Mesothelial cell of epicardium (in vitro differentiated cells): ENCODE measurements around the gene CCDC51. TPM values are rescaled to one million over a fixed set of nuclear protein-coding genes. Genes with fewer than 3 reads are reported as not detected.

Experiments
- DNase-seq, 2 experiments: peaks; one replicate each; pipeline ENCODE4 v3.0.0; 2021; ENCODE audit warnings: low spot score in 2 of 2; ENCODE audit not compliant: unreplicated experiment in 2 of 2
- H3K27ac Mint-ChIP-seq: 2 replicates; pipeline ENCODE4 v1.8.0; 2021; ENCODE audit warnings: mixed read lengths
- H3K27me3 Mint-ChIP-seq: 2 replicates; pipeline ENCODE4 v1.8.0; 2021; ENCODE audit warnings: low read depth, mixed read lengths
- H3K36me3 Mint-ChIP-seq: 2 replicates; pipeline ENCODE4 v1.8.0; 2021; ENCODE audit warnings: mixed read lengths
- H3K4me1 Mint-ChIP-seq: 2 replicates; pipeline ENCODE4 v1.8.0; 2021; ENCODE audit warnings: mixed read lengths
- H3K4me3 Mint-ChIP-seq: 2 replicates; pipeline ENCODE4 v1.8.0; 2021; ENCODE audit warnings: mild to moderate bottlenecking, moderate library complexity, mixed read lengths
- H3K9me3 Mint-ChIP-seq: 2 replicates; pipeline ENCODE4 v1.8.0; 2021; ENCODE audit warnings: mixed read lengths
- total RNA-seq: library from RNA; stranded (reverse); gene quantifications from 3 replicates; pipeline ENCODE4 v1.2.1, GENCODE V29; 2021
- TF ChIP-seq, protein P1 (sequence below): fragments of 200-600 bp; sonication (generic); IDR thresholded peaks from one replicate; pipeline ENCODE4 v1.5.0; 2021; ENCODE audit warnings: antibody characterized with exemption; ENCODE audit not compliant: unreplicated experiment

Gene CCDC51
- total RNA-seq, 1 donor from 2014 or later = 11.5 TPM

DNA sequence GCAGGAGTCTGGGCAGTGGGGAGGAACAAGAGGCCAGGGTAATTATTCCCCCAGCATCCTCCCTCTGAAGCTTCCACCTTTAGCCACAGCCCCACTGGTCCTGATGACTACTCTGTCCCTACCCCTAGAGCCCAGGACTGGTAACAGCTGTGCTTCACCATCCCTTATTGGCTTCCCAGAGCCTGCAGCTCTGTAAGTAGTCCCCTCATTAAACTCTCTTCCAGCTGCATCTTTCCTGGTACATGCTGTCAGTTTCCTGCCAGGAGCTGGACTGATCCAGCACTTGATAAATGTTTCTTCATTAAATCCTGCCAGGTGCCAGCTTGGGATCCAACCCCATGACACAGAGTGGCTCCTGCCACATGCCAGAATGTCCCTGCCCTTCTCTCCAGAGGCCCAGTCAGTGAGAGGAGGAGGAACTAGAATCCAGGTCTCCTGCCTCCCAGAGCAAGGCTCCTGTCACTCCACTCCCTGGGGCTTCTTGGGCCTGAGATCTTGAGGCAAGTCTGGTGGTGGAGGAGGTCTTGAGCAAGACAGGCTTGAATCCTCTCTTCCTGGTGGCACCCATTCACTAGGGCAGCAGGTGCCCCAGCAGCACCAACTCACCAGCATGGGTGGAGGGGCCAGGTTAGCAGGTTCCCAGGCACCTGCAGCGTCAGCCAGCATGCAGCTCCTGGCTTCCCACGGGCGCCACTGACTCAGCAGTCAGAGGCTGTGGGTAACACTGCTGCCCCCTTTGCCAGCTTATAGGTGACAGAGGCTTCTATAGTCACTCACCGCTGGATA, 40.3 kb downstream of the CCDC51 start:
- Mint-ChIP-seq H3K4me3 (no peak overlapping the region), H3K4me1 (no peaks in the 10 kb centered on the region), H3K36me3 (peaks cover 6% of the 10 kb centered on the region), H3K27ac (no peak overlapping the region), H3K27me3 (peaks cover 11% of the 10 kb centered on the region), H3K9me3 (no peaks in the 10 kb centered on the region)
- TF ChIP-seq, protein P1, sequence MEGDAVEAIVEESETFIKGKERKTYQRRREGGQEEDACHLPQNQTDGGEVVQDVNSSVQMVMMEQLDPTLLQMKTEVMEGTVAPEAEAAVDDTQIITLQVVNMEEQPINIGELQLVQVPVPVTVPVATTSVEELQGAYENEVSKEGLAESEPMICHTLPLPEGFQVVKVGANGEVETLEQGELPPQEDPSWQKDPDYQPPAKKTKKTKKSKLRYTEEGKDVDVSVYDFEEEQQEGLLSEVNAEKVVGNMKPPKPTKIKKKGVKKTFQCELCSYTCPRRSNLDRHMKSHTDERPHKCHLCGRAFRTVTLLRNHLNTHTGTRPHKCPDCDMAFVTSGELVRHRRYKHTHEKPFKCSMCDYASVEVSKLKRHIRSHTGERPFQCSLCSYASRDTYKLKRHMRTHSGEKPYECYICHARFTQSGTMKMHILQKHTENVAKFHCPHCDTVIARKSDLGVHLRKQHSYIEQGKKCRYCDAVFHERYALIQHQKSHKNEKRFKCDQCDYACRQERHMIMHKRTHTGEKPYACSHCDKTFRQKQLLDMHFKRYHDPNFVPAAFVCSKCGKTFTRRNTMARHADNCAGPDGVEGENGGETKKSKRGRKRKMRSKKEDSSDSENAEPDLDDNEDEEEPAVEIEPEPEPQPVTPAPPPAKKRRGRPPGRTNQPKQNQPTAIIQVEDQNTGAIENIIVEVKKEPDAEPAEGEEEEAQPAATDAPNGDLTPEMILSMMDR = no peak
- no peak for DNase-seq

DNA sequence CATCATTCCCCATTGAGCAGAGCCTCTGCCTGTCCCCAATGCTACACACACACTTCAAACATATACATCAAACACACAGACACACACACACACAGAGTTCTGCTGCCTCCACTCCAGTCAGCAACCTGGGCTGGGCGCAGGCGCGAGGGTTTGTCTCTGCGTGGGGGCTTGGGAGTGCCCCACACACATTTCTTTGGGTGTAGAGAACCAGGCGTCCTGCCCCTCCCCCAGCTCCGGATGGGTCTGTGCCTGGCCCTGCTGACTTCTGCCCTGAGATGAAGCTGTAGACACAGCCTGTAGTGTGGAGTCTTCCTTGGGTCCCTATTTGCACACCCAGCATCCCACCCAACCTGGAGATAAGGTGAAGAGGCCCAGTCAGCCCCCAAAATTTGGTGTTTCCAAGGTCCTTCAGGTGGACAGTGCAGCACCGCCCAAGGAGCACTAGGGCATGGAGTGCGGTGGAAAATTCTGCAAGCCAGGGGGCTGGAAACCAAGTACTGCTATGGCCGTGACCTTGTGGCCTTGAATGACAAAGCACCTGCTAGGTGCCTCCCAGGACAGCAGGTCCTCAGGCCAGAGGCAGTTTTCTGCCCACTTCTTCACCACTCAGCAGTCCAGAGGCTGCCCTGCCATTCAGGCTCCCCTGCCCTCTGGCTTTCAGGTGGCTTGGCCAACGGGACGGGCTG, 41.1 kb downstream of the CCDC51 start:
- no peak overlapping the region for H3K4me3 Mint-ChIP-seq
- H3K27ac Mint-ChIP-seq = no peak overlapping the region
- H3K36me3 Mint-ChIP-seq = peaks cover 6% of the 10 kb centered on the region
- DNase-seq = peak in 1 of 2 experiments; percentile 36
- H3K4me1 Mint-ChIP-seq = no peaks in the 10 kb centered on the region
- H3K9me3 Mint-ChIP-seq = no peaks in the 10 kb centered on the region
- TF ChIP-seq, protein P1 = no peak
- H3K27me3 Mint-ChIP-seq = peaks cover 11% of the 10 kb centered on the region

DNA sequence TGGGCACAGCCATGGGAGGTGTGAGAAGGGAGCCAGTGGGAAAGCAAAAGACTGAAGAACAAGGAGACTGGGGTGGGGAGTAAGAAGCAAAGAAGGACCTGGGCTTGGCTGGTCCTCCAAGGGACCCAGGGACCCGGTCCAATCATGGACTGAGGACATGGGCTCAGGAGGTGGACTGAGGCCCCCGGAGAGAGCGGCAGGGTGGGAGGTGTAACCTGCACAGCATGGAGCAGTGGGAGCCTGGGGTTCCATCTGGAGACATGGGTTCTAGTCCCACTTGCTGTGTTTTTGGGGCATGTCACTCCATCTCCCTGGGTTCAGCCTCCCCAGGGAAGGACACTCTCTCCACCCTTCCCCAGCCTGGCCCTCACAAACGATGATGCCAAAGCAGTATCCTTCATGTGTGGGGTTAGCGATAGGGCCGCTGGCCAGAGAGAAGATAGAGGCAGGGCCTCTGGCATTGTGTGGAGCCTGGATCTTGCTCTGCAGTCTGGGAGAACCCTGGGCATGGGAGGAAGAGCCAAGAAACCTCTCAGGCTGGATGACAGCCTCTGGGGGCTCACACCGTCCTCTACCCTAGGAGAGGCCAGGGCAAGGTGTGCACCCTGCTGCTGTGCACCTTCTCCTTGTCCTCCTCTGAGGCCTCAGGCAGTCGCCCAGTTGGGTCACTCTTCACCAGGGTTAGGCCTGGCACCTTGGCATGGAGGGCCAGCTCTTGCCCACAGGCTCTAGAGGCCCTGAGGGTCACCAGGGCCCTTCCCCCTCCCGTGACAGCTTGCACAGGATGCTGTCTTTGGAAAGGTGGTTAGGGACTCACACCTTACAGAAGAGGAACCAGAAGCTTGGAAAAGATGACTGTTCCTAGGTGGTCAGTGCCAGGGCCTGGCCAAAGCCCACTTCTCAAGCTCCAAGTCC, 41.9 kb downstream of the CCDC51 start:
- DNase-seq = no peak
- Mint-ChIP-seq H3K36me3 (peaks cover 5% of the 10 kb centered on the region), H3K27me3 (peaks cover 13% of the 10 kb centered on the region), H3K27ac (no peak overlapping the region), H3K4me1 (no peaks in the 10 kb centered on the region), H3K9me3 (no peaks in the 10 kb centered on the region), H3K4me3 (no peak overlapping the region)
- TF ChIP-seq, protein P1 = no peak

DNA sequence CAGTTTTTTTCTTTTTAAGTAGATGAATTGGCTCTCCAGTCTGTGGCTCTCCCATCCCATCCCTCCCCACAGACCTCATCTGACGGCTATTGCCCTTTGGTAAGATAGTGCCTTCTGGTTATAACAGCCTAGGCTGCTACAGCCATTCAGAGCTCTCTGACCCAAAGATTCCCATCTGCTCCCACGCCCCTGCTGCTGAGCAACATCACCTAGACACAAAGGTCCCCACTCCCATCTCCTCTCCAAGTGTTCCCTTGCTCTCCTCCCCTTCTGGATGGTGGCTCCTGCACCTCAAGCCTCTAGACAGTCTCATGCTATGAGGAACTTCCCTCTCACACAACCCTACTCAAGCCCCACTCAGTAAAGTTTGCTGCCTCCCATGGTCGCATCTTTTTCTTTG, 44.2 kb downstream of the CCDC51 start:
- peaks cover 1% of the 10 kb centered on the region for H3K36me3 Mint-ChIP-seq
- no peak overlapping the region for H3K27ac Mint-ChIP-seq
- no peak overlapping the region for H3K4me3 Mint-ChIP-seq
- no peak for DNase-seq
- H3K27me3 Mint-ChIP-seq = peaks cover 23% of the 10 kb centered on the region
- H3K9me3 Mint-ChIP-seq = peaks cover 5% of the 10 kb centered on the region
- H3K4me1 Mint-ChIP-seq = no peaks in the 10 kb centered on the region
- TF ChIP-seq, protein P1 = no peak

DNA sequence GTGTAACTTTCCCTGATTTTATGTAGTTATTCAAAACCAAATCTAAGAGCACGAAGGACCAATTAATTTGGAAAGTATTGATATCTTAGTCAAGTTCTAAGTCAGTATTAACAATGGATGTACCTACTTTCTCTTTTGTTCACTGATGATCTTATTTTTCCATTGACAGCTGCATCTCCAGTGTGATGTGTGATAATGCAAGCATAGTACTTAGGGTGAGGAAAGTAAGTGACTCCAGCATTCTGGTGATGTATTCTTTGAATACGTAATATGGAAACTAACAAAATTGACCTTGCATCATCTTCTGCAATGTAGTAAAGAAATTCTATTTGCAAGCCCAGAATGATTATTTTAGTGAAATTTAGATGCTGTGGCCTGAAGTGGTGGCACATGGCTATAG, 45.5 kb downstream of the CCDC51 start:
- H3K36me3 Mint-ChIP-seq = no peaks in the 10 kb centered on the region
- H3K4me3 Mint-ChIP-seq = no peak overlapping the region
- TF ChIP-seq, protein P1 = no peak
- H3K27me3 Mint-ChIP-seq = peaks cover 24% of the 10 kb centered on the region
- H3K9me3 Mint-ChIP-seq = peaks cover 5% of the 10 kb centered on the region
- H3K27ac Mint-ChIP-seq = no peak overlapping the region
- DNase-seq = no peak
- H3K4me1 Mint-ChIP-seq = no peaks in the 10 kb centered on the region
